Inflammatory macrophage treated with lipopolysaccharide for 1 hour (primary cell): ENCODE results near the gene FAM3A.

Experiments used
- DNase-seq, 2 donors: peaks; one replicate each; pipeline ENCODE4 v3.0.0-alpha.2; 2020 to 2022

FAM3A gene

GRCh38 chrX:154477891-154478477 lies 38.0 kb downstream of the FAM3A start:
- DNase-seq, result no peak

DNA sequence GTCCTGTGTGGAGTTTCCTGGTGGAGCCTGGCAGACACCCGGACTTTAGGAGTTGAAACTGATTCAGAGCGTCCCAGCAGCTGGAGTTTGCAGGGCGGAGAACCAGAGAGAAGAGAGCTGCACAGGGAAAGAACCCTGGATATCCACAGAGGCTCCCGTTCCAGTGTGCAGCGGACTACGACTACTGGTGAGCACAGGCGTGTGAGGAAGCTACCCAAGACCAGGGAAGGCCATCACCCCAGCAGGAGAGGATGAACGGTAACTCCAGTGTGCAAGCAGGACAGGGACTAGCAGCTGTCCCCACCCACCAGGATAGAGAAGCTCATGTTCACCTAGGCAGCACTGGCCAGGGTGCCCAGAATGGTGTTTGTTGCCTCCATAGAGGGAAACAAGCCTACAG lies 39.2 kb downstream of the FAM3A start:
- no peak for DNase-seq

- no peak for DNase-seq
Measured at GRCh38 chrX:154473683-154474082, 42.3 kb downstream of the FAM3A start.

GRCh38 chrX:154472685-154473632 lies 43.1 kb downstream of the FAM3A start:
- no peak for DNase-seq

DNA sequence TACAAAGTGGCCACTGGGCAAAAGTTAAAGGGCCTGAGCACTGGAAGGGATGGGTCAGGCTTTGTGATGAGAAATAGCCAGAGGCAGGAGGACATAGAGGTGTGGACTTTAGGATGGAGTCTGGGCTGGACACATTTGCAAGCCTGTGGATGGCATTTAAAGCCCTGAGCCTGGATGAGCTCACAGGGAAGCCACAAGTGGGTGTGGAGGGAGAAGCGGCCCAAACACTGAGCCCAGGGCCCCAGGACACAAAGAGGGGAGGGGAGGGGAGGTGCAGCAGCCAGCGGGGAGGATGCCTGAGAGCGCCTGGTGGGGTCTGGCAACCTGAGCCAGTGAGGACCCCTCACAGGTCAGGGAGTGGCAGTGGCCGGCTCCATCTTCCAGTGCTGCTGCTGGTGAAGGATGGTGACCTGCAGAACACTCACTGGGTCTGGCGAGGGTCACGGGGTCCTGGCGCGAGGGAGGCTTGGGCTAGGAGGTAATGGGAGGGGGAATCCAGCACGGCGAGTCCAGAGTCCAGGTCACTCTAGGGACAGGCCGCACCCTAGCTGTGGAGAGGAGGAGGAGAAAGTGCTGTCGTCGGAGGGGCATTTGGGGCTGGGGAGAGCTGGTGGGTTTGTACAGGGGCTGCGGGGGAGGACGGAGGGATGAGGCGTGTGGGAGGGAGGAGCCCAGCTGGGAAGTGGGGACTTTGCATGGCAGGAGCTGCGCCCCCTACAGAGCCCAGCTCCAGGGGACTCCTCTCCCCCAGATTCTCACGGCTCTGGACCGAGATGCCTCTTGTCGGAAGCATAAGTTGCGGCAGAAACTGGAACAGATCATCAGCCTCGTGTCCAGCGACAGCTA lies 44.0 kb downstream of the FAM3A start:
- no peak for DNase-seq

DNA sequence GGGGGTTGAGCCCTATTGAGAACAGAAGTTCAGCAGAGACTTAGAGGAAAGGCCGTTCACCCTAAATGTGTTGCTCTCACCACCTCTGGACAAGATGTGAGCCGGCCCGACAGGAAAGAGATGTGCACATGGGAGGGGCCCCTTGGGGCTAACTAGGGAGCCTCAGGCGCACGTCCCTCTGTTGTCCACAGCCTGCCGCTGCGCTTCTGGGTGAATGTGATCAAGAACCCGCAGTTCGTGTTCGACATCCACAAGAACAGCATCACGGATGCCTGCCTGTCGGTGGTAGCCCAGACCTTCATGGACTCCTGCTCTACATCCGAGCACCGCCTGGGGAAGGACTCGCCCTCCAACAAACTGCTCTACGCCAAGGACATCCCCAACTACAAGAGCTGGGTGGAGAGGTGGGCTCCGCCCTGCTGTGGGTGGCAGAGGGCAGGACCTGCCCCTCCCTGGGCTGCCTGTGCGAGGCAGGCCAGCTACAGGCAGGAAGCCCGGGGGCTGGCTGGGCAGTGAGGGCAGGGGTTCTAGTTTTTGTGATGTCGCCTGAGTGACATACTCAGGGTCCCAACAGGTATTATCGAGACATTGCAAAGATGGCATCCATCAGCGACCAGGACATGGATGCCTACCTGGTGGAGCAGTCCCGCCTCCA lies 45.0 kb downstream of the FAM3A start:
- no peak for DNase-seq

- DNase-seq, result no peak
Measured at GRCh38 chrX:154470434-154470833, 45.6 kb downstream of the FAM3A start.

DNA sequence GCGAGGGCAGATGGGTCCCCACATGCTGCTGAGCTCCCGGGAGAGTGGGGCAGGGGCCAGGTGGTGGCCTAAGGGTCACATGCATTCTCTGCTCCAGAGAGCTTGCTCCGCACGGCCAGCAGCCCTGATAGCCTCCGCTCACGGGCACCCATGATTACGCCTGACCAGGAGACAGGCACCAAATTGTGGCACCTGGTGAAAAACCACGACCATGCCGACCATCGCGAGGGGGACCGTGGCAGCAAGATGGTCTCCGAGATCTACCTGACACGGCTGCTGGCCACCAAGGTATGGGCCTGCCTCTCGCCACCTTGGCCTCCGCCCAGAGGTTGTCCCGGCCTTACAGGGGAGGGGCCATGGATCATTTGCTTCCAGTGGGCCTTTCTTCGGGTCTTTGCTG lies 46.2 kb downstream of the FAM3A start:
- no peak for DNase-seq

- no peak for DNase-seq
Measured at GRCh38 chrX:154469114-154469513, 46.9 kb downstream of the FAM3A start.

GRCh38 chrX:154468217-154468616 lies 47.8 kb downstream of the FAM3A start:
- no peak for DNase-seq

GRCh38 chrX:154467556-154467955 lies 48.5 kb downstream of the FAM3A start:
- no peak for DNase-seq

GRCh38 chrX:154466907-154467306 lies 49.1 kb downstream of the FAM3A start:
- no peak for DNase-seq

- no peak for DNase-seq
Measured at GRCh38 chrX:154466036-154466435, 50.0 kb downstream of the FAM3A start.

GRCh38 chrX:154465601-154466000 lies 50.4 kb downstream of the FAM3A start:
- no peak for DNase-seq

- no peak for DNase-seq
Measured at GRCh38 chrX:154464806-154465365, 51.1 kb downstream of the FAM3A start.

- no peak for DNase-seq
Measured at GRCh38 chrX:154463611-154464220, 52.3 kb downstream of the FAM3A start.

GRCh38 chrX:154462396-154462795 lies 53.6 kb downstream of the FAM3A start:
- no peak for DNase-seq

DNA sequence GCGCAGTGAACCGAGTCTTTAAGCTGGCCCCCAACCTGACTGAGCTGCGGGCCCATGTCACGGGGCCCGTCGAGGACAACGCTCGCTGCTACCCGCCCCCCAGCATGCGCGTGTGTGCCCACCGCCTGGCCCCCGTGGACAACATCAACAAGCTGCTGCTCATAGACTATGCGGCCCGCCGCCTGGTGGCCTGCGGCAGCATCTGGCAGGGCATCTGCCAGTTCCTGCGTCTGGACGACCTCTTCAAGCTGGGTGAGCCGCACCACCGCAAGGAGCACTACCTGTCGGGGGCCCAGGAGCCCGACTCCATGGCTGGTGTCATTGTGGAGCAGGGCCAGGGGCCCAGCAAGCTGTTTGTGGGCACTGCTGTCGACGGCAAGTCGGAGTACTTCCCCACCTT lies 55.7 kb downstream of the FAM3A start:
- no peak for DNase-seq

GRCh38 chrX:154459832-154460231 lies 56.2 kb downstream of the FAM3A start:
- DNase-seq, result no peak

DNA sequence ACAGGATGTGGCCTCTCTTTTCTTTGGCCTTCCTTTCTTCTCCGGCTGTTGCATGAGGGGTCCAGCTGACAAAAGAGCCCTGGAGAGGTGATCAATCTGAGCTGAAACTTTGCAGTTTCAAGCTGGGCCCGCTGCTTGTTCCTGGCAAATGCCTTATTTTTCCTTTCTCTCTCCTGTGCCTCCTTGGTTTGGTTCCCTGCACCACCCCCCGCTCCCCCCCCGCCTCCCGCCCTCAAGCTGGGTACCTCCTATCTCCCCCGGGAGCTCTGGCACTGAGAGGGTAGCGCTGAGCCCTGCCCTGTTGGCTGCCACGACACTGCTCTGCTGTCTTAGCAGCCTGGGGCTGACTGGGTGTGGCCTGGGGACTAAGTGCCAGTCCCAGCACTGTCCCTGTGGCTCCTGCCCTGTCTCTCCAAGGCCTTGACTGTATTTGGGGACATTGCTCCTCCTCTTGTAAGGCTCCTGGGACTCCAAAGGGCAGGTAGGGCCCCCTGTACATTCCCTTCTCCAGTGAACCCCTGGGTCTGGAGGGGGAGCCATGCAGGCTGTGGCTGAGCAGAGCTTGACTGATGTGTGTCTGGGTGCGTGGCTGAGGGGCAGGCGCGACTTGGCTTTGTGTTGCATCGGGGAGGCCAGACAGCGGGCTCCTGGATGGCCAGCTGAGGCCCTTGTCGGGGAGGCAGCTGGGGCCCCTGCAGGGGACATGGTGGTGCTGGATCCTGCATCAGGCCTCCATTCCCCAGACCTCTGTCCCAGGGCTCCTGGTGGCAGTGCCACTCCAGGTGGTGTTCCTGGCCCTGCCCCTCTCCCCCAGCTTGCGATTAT lies 56.9 kb downstream of the FAM3A start:
- no peak for DNase-seq
